GM21737 (cell line): ENCODE measurements around the gene STARD10.

Experiments used
- ATAC-seq: cut with Tn5 transposase; IDR thresholded peaks from one replicate; pipeline ENCODE4 v1.9.1; 2021; ENCODE audit warnings: mild to moderate bottlenecking, moderate library complexity; ENCODE audit not compliant: unreplicated experiment

STARD10 gene

DNA sequence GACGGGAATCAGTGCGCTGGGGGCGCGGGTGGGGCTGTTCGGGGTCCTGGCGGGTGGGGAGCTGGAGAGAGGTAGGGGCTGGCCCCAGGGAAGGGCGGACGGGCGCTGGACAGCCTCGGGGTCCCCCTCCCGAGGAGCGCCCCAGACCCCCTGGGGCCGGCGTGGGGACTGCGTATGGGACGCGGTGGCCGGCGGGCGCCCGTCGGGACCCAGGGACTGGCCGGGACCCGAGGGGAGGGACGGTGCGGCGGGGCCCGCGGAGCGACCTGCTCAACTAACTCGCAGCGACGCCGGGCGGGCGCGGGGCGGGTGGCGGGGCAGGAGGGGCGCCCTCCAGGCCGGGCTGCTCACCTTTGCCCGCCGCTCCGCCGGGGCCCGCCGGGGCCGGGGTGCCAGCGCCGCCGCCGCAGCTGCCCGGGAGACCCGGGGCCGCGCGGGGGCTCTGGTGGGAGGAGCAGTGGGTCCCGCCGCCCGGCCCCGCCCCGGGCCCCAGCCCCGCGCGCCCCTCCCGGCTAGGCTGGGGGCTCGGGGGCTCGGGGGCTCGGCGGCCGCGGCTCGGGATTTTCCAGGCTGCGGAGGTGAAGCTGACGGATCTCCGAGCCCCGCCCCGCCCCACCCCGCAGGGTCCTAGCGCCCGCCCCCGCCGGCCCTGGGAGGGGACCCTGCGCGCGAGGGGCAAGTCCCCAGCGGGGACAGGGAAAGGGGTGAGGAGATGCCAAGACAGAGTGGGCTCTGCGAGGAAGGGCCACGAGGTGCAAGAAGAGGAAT is 12.3 kb downstream of the STARD10 start:
- ATAC-seq: no peak

DNA sequence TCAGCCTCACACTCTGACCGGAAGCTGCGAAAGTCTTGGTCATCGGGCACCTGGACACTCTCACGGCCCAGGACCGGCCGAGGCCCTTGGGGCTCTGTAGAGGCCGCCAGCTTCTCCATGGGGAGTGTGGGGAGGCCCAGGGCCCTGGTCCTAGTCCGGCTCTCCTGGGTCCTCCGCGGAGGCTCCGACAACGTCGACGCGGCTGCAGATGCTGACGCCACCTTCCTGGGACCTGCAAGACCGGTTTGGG is 12.9 kb downstream of the STARD10 start:
- no peak for ATAC-seq

DNA sequence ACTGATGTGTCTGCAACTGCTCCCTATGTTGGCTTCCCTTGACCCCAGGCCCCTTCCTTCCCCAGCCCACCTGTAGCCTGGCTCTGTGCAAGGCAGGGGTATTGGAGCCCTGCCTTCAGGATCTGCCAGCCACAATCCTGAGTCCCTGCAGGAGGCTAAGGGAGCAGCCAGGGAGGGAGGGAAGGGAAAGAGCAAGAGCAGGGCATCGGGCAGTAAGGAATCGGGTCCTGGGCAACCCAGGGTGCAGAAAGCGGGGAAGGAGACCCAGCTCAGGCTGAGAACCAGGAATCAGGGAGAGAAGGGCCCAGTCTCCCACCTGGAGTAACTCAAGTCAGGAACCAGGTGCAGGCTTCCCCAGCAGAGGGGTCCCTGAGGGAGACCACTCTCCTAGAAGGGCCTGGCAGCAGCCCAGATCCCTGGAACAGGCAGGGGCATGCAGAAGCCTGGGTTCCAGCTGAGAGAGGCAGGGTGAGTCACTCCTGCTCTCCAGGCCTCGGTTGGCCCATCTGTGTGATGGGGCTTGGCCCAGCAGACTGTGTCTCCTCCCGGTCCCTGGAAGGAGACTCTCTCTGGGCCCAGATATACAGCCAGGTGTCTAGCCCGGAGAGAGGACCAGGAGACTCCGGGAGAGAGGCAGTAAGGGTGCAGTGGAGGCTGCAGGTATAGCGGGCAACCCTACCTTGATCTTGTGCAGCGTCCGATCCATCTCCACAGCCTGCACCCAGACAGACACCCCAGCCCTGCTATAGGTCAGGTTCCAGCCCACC is 13.4 kb downstream of the STARD10 start:
- ATAC-seq: no peak

DNA sequence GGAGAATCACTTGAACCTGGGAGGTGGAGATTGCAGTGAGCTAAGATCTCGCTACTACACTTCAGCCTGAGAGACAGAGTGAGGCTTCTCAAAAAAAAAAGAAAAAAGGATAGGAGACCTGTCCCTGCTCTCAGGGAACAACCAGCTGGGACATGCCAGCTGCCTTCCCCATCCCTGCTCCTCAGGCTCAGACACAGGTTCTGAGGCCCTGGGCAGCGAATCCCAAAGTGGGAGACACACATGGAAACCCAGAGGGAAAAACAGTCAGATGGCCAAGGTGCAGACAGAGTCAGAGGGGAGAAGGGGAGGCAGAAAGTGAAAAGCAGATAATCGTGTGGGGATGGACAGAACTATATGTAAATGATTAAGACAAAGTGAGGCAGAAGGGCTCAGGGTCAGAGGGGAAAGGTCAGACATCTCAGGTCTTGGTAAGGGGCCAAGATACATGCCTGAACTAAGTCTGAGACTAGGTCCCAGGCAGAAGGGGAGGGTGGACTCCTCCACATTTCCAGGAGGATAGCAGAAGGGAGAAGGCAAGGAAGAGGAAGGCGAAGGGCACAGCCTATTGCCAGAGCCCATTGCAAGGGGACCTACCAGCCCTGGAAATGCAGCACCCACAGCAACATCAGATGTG is 14.2 kb downstream of the STARD10 start:
- no peak for ATAC-seq

DNA sequence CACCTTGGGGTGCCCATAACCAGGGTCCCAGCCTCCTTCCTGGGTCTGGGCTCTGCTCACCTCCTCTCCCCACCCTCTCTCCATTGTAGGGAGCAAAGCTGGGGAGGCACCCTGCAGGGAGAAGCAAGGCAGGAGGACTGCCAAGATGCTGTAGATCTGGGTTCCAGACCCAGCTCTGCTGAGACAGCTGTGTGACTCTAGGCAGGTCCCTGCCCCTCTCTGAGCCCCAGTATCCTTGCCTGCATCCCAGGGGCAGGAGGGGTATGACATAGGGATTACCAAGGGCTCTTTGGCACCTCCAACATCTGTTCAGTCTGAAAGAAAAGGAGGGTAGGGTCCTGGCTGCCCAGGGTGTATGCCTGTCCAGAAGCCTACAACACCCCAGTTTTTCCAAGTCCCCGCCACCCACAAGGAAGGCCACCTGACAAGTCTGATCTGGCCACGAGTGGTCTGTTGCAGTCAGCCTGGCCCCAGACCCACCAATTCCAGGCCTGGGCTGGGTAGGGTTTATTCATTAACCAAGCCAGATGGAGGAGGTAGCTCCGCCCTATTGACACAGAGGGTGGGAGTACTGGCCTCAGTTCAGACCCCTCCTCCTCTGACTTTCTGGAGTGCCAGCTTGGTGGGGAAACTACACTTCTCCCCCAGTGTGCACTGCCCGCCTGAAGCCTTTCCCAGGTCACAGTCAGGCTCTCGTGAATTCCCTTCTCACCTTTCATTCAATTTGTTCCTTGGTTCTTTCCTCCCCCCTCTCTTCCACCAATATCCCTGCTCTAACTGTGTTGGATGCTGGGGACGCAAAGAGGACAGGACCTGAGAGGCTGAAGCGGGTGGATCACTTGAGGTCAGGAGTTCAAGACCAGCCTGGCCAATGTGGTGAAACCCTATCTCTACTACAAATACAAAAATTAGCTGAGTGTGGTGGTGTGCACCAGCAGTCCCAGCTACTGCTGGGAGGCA is 15.0 kb downstream of the STARD10 start:
- no peak for ATAC-seq

DNA sequence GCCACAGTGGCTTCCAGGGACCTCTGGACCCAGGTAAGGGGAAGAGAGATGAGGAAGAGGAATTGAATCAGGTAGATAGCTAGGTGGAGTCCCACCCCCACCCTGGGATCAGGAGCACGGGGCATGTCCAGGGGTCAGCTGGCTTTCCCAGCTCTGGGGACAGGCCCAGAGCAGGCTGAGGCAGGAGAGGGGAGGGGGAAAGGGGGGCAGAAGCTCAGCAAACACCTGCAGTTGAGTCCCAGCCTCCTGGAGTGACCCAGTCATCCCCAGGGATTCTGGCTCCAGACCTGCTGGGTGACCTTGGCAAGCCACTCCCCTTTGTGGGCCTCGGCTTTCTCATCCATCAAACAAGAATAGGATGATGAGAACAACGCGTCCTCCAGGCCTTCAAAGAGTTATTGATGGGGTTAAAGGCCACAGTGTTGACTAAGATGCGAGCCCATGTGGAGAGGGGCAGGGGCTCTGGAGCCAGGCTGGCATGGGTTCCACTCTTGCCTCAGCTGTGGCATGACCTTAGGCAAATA is 16.0 kb downstream of the STARD10 start:
- ATAC-seq: no peak

- no peak for ATAC-seq
Measured at GRCh38 chr11:72776844-72777754, 16.7 kb downstream of the STARD10 start.

DNA sequence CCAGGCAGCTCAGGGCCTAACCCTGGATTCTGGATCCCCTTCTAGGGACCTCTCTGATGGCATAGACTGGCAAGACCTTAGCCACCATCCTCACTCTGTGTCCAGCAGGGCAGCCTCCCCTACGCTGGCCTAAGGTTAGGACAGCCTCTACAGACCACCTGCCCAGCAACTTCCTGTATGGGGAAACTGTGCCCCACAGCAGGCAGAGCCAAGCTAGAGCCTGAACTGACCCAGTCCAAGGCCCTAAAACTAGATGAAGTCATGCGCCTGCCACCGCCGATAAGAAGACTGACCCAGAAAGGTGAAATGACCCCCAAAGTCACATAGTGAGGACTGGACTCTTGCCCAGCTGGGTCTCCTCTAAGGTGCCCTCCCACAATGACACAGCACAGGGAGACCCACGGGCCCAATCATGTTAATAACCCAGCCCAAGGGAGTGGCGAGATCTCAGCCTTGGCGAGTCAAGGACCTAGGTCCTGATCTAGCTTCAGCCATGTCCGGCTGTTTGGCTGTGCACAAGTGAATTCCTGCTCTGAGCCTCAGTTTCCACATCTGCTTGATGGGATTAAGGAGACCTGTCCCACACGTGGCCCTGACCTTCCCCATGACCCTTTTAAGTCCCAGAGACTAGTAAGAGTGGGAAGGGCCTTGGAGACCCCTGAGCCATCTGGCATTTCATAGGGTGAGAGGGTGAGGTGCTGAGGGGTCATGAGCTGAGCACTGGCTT is 17.6 kb downstream of the STARD10 start:
- ATAC-seq: no peak

DNA sequence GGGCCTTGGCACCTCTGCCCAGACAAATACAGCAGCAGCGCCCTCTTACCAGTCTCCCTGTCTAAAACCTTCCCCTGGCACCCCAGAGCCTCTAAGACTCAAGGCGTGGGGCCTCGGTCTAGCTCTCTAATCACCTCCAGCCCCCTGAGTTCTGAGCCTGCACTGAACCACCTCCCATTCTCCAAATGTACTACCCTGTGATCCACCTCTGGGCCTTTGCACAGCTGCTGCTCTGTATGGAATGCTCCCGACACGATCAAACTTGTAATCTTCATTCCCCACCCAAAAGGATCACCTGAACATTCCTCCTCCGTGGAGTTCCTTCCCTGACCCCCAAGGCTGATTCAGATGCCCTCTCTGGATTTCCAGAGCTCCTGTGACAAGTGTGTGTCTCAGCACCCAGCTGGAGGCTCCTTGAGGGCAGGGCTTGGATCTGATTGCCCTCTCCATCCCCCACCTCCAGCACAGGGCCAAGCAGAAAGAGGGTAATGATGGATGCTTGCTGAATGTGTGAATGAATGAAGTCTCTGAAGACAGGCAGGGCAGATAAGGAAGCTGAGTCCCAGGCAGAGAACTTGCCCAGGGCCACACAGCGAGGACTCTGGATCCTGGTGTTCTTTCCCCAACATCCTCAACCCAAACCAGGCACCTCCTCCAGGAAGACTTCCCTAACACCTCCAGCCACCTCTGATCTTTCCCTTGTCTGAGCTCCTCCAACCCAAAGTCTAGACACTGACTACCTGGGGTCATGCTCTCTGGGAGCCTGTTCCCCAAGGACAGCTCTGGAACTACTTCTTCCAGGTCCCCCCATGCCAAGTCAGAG is 18.3 kb downstream of the STARD10 start:
- no peak for ATAC-seq

GRCh38 chr11:72774499-72774898 is 19.3 kb downstream of the STARD10 start:
- ATAC-seq: no peak

GRCh38 chr11:72773696-72774095 is 20.2 kb downstream of the STARD10 start:
- ATAC-seq: no peak

DNA sequence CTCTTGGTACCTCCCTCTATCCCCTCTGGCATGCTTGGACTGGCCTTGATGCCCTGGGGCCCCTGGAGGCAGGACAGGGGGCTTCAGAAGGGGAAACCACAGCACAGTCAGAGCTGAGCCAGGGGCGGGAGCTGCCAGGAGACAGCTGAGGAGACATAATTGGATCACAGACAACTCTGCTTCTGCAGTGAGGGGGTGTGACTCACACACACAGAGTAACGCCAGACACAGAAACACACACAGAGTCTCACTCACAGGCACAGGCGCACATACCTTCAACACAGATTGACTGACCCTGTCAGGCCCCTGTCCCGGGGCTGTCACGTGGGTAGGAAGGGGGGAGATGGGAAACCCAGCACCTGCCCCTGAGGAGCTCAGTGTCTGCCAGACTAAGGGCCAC is 20.6 kb downstream of the STARD10 start:
- ATAC-seq: no peak

- ATAC-seq: no peak
Measured at GRCh38 chr11:72772059-72772458, 21.8 kb downstream of the STARD10 start.

GRCh38 chr11:72771507-72771906 is 22.3 kb downstream of the STARD10 start:
- no peak for ATAC-seq

DNA sequence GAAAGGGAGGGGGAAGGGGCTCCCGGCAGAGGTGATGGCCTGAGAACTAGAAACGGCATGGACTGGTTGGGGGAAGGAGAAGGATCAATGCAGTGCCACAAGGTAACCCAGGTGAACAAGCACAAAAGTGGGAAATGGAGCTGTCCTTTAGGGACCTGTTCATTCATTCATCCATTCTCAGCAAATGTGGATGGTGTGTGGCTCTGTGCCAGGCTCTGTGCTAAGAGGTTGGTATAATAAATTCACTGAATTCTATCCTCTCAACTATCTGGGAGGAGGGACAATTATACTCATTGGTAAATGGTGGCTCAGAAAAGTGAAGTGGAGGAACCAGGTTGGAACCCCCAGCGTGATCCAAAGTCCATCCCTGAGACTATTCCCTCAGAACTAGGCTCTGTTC is 23.0 kb downstream of the STARD10 start:
- ATAC-seq: no peak

DNA sequence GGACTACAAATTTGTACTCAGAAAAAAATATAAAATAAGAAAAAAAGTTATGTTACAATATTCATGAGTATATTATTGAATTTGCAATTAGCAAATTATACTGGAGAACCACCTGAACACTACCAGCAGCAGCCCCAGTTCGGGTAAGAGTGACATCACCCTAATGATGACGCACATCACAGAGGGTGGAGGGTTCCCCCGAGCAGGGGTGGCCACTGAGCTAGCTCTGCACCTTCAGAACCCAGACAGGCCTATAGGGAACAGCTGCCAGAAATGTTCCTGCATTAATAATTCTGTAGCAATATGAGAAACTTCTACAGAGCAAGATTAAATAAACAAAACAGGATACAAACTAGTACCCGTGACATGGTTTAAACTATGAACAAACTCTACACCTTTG is 24.2 kb downstream of the STARD10 start:
- ATAC-seq: no peak

- ATAC-seq: no peak
Measured at GRCh38 chr11:72768581-72768980, 25.3 kb downstream of the STARD10 start.
